ENCODE results near the gene TESK2. TPM values are rescaled to one million over a fixed set of nuclear protein-coding genes. Genes with fewer than 3 reads are reported as not detected.

Gene TESK2
- total RNA-seq, 1 experiment from 2014 or later = 5.0 TPM

- Histone ChIP-seq H3K27me3 (ENCODE audit: insufficient read depth, low read length) (no peaks in the 10 kb centered on the region), H3K4me2 (ENCODE audit: low read length) (no peak overlapping the region), H4K20me1 (ENCODE audit: insufficient read depth) (no peaks in the 10 kb centered on the region), H3K9ac (ENCODE audit: low read length) (no peak overlapping the region), H2AFZ (ENCODE audit: low read depth, low read length, poor library complexity, severe bottlenecking) (no peak overlapping the region), H3K9me3 (ENCODE audit: control insufficient read depth in 1 of 2, insufficient read depth in 1 of 2, low read depth in 1 of 2, low read length in 2 of 2) (no peaks in the 10 kb centered on the region), H3K79me2 (ENCODE audit: insufficient read depth, low read length) (no peaks in the 10 kb centered on the region), H3K27ac (ENCODE audit: low read depth, low read length) (no peak overlapping the region), H3K9me2 (ENCODE audit: insufficient read depth) (no peaks in the 10 kb centered on the region), H3K4me3 (replicated peaks in 1 of 2; ENCODE audit: low read depth in 1 of 2, low read length in 2 of 2) (no peak overlapping the region), H3K4me1 (ENCODE audit: control insufficient read depth in 1 of 2, insufficient read depth in 2 of 2, low read length in 2 of 2) (peaks cover 12 to 17% of the 10 kb centered on the region in 2 experiments), H3K36me3 (ENCODE audit: control insufficient read depth in 1 of 2, insufficient read depth in 2 of 2, low read length in 2 of 2) (no peaks in the 10 kb centered on the region)
- ATAC-seq (no peak), DNase-seq (ENCODE audit: low read depth, low spot score) (no peak)
- ChIA-PET RAD21 (ENCODE audit: low non-redundant PET in 1 of 2, low total read pairs in 2 of 2, uncharacterized antibody in 2 of 2, unreplicated experiment in 2 of 2) (no interaction called here), CTCF (no interaction called here), POLR2A (no interaction called here)
- BruUV-seq (replicated peaks) = no TSS peak
- TF ChIP-seq SP1 (IDR thresholded peaks at IDR 0.05; ENCODE audit: low read depth) (no peak), CEBPB (IDR thresholded peaks at IDR 0.05; ENCODE audit: low read depth) (no peak), ZFX (IDR thresholded peaks at IDR 0.05) (no peak), ZNF274 (IDR thresholded peaks at IDR 0.05; ENCODE audit: low read depth, low read length) (no peak), CTCF (IDR thresholded peaks at IDR 0.05 in 2 of 3, conservative IDR thresholded peaks at IDR 0.05 in 1 of 3; ENCODE audit: borderline replicate concordance in 1 of 3, insufficient read depth in 1 of 3, low read depth in 2 of 3, low read length in 2 of 3) (no peak), POLR2AphosphoS5 (IDR thresholded peaks at IDR 0.05; ENCODE audit: low read depth, low read length) (no peak), CBX3 (IDR thresholded peaks at IDR 0.05; ENCODE audit: low read depth) (no peak), EGR1 (IDR thresholded peaks at IDR 0.05; ENCODE audit: low read depth) (no peak), FOSL1 (IDR thresholded peaks at IDR 0.05; ENCODE audit: low read depth) (no peak), TCF7L2 (IDR thresholded peaks at IDR 0.05; ENCODE audit: borderline replicate concordance, extremely low read depth, insufficient read depth, insufficient read length) (no peak), ZBTB33 (IDR thresholded peaks at IDR 0.05; ENCODE audit: extremely low read depth, insufficient replicate concordance, low read length) (no peak), SRF (IDR thresholded peaks at IDR 0.05; ENCODE audit: low read depth) (no peak), SIN3A (IDR thresholded peaks at IDR 0.05; ENCODE audit: low read depth) (no peak), MAX (IDR thresholded peaks at IDR 0.05) (no peak), YY1 (IDR thresholded peaks at IDR 0.05; ENCODE audit: extremely low read depth, insufficient replicate concordance, low read depth, low read length) (no peak)
- TF ChIP-seq, protein P1, sequence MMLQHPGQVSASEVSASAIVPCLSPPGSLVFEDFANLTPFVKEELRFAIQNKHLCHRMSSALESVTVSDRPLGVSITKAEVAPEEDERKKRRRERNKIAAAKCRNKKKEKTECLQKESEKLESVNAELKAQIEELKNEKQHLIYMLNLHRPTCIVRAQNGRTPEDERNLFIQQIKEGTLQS (IDR thresholded peaks at IDR 0.05) = no peak
- intact Hi-C loops (cut with micrococcal nuclease) = no loop called here
Observed at GRCh38 chr1:45407629-45408287, 83.2 kb downstream of the TESK2 start.
